ENCODE data around the gene KRTAP5-3.

KRTAP5-3 gene

DNA sequence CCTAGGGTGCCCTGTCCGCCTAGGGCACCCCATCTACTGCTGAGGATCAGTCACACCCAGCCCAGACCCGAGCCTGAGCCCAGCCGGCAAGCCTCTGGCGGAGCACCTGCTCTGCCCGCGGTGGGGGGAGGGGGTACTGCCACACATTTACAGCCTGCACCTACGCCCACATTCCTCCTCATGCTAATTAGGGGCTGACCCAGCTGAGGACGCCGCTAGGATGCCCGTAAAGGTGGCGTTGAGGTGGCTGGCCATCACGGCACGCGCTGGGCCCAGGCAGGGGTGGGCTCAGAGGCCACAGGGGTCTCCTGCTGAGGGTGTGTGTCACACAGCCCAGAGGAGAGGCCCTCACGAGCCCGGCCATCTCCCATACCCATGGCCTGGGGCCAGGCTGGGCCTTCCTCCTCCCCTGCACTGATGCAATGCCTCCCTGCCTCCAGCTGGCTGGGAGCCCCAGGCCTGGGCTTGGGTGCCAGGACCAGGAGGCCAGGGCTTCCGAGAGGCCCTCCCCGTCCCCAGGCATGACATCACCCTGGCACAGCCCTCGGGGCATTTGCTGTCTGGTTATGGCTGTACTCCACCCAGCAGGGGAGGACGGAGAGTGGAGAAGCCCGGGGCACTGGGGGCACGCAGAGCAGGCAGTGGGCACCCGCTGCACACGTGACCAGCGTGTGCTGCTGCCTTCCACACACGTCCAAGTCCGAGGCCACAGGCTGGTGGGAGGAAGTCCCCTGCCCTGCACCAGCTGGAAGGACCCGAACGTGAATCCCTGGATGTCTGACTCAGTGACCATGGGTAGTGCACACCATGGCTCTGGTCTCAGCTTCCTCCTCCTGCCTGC is 48.9 kb downstream of the KRTAP5-3 start:
- peak; percentile 46 for DNase-seq (ENCODE audit: low read depth)
- H3K4me3 ChIP-seq (ENCODE audit: control insufficient read depth, low read depth, low read length): no peak overlapping the region
- TF ChIP-seq, protein P1, sequence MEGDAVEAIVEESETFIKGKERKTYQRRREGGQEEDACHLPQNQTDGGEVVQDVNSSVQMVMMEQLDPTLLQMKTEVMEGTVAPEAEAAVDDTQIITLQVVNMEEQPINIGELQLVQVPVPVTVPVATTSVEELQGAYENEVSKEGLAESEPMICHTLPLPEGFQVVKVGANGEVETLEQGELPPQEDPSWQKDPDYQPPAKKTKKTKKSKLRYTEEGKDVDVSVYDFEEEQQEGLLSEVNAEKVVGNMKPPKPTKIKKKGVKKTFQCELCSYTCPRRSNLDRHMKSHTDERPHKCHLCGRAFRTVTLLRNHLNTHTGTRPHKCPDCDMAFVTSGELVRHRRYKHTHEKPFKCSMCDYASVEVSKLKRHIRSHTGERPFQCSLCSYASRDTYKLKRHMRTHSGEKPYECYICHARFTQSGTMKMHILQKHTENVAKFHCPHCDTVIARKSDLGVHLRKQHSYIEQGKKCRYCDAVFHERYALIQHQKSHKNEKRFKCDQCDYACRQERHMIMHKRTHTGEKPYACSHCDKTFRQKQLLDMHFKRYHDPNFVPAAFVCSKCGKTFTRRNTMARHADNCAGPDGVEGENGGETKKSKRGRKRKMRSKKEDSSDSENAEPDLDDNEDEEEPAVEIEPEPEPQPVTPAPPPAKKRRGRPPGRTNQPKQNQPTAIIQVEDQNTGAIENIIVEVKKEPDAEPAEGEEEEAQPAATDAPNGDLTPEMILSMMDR (IDR thresholded peaks at IDR 0.05; ENCODE audit: control insufficient read depth, insufficient read depth, low read depth, low read length, missing control alignments): no peak

DNA sequence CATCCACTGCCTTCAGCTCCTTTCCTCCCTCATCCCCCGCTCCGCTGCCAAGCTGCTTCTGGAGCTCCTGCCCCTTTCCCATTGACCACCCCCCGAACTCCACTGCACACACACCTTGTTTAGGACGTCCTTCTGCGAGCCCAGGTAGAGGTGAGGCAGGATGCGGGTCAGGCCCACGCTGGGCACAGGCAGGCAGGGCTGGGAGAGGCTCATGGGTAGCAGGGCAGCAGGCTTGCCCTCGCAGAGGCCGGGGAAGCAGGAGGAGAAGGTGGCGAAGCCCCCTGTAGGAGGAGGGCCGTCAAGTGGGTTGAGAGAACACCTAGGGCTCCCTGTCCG is 49.5 kb downstream of the KRTAP5-3 start:
- H3K4me3 ChIP-seq (ENCODE audit: control insufficient read depth, low read depth, low read length): no peak overlapping the region
- no peak for DNase-seq (ENCODE audit: low read depth)

DNA sequence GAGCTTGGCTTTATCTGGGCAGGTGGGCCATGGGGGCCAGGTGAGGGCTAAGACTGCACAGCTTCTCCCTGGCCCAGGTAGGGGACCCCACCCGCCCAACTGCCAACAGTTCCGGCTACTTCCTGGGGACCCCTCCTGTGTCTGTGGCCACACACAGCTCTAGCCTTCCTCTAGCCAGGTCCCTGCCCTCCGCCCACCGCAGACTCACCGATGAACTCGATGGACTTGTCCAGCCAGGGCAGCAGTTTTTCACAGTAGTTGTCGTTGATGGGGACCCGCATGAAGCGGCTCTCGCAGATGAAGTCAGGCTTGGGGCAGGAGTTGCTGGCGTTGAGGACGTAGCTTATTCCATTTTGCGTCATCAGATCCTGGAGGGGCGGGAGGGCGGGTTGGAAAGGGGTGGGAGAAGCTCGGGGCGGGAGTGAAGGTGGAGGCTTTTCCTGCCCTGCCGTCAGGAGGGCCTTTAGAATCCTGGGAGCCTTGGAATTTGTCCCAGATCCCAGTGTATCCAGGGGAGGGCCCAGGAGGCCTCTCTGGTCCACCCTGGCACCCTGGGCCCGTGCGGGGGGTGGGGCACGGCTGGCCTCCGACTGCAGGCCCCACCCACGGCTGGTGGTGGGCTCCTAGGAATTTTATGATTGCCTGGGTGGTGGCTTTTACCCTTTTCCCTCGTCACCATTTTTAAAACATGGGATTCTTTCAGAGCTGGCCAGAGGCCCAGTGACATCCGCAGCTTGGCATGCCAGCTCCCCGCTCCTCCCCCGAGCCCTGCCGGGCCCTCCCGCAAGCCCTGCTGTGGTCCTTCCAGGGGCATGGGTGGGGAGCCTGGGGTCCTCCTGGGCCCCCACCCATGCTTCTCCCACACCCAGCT is 50.1 kb downstream of the KRTAP5-3 start:
- no peak overlapping the region for H3K4me3 ChIP-seq (ENCODE audit: control insufficient read depth, low read depth, low read length)
- TF ChIP-seq, protein P1 (IDR thresholded peaks at IDR 0.05; ENCODE audit: control insufficient read depth, insufficient read depth, low read depth, low read length, missing control alignments): no peak
- peak; percentile 25 for DNase-seq (ENCODE audit: low read depth)

More for the DNA sequence above, 49.5 kb downstream of the KRTAP5-3 start:
- TF ChIP-seq, protein P1 (IDR thresholded peaks at IDR 0.05; ENCODE audit: control insufficient read depth, insufficient read depth, low read depth, low read length, missing control alignments): no peak
